GM19239 (cell line): ENCODE data around the gene HNRNPC.
"Not testable (repeated sequence)": the region's sequence is repeated elsewhere in the genome, so short reads cannot be mapped to it uniquely, and the experiment has no call there.

Experiments used
- DNase-seq: peaks from one replicate; pipeline ENCODE4 v3.0.0; 2011; ENCODE audit warnings: low spot score; ENCODE audit not compliant: insufficient read length
- FAIRE-seq: peaks from 2 replicates; lab custom pipeline; 2011; peaks lifted over from hg19 to GRCh38; lab: Jason Lieb, UNC

Gene HNRNPC

GRCh38 chr14:21215879-21216251 lies 53.4 kb downstream of the HNRNPC start:
- FAIRE-seq = no peak

GRCh38 chr14:21215130-21215878 lies 53.9 kb downstream of the HNRNPC start:
- DNase-seq = no peak
- no peak for FAIRE-seq

More at GRCh38 chr14:21215879-21216251, 53.4 kb downstream of the HNRNPC start:
- no peak for DNase-seq

- no peak for FAIRE-seq
- DNase-seq = no peak
Measured at GRCh38 chr14:21213652-21214051, 55.6 kb downstream of the HNRNPC start.

- not testable (repeated sequence) for FAIRE-seq, DNase-seq
Measured at GRCh38 chr14:21212824-21213223, 56.4 kb downstream of the HNRNPC start.

GRCh38 chr14:21211509-21211908 lies 57.7 kb downstream of the HNRNPC start:
- FAIRE-seq = no peak
- no peak for DNase-seq

GRCh38 chr14:21210023-21210422 lies 59.2 kb downstream of the HNRNPC start:
- FAIRE-seq = no peak
- DNase-seq = no peak

GRCh38 chr14:21209185-21209584 lies 60.1 kb downstream of the HNRNPC start:
- FAIRE-seq (no peak), DNase-seq (no peak)

- DNase-seq = no peak
- no peak for FAIRE-seq
Measured at GRCh38 chr14:21208554-21208953, 60.7 kb downstream of the HNRNPC start.

GRCh38 chr14:21206753-21207684 lies 62.2 kb downstream of the HNRNPC start:
- DNase-seq (no peak), FAIRE-seq (no peak)

GRCh38 chr14:21205678-21206581 lies 63.3 kb downstream of the HNRNPC start:
- DNase-seq = no peak
- FAIRE-seq = no peak

GRCh38 chr14:21205026-21205677 lies 64.1 kb downstream of the HNRNPC start:
- DNase-seq (no peak), FAIRE-seq (no peak)

- FAIRE-seq = no peak
- no peak for DNase-seq
Measured at GRCh38 chr14:21204167-21205025, 64.8 kb downstream of the HNRNPC start.

GRCh38 chr14:21203470-21204166 lies 65.6 kb downstream of the HNRNPC start:
- no peak for FAIRE-seq
- no peak for DNase-seq

GRCh38 chr14:21202463-21203358 lies 66.5 kb downstream of the HNRNPC start:
- no peak for DNase-seq
- FAIRE-seq = no peak

GRCh38 chr14:21201732-21202462 lies 67.3 kb downstream of the HNRNPC start:
- no peak for FAIRE-seq
- no peak for DNase-seq

- DNase-seq (no peak), FAIRE-seq (no peak)
Measured at GRCh38 chr14:21200752-21201461, 68.3 kb downstream of the HNRNPC start.
